ENCODE data around the gene RCAN1.

RCAN1 gene

DNA sequence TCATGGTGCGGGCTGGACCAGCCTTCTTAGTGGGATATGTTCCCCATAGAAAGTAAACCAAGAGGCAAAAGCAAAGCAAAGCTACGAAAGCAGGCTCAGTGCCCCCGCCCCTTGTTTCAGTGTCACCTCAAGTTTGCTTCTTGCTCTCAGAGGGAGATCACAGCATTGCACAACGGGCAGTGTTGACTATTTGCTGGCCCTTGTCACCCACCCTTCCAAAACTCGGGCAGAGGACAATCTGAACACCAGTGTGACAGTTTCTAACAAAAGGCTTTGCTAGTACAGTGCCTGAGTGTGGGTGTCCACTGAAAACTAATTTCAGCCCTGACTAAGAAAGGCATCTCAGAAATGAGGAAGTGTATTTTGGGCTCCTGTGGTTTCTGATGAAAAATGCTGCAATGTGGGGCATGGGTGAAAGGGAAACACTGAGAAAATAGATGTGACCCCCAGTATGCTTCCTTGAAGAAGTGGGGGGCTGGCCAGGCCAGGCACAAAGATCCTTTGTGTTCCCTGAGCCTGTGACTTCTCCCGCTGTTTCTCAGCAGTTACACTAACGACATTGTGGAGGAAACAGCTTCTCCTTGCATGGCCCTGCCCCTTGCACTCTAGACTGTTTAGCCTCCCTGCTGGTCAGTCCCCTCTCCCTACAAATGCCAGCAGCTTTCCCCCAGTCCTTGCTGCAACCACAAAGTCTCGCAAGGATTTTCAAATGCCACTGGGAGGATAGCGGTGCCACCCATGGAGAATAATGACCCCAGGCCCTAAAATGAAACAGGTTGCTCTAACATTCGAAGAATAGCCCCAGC lies 69.6 kb downstream of the RCAN1 start:
- in situ Hi-C loops (cut with MboI; ENCODE audit: low sequenced_read_pairs), result no loop called here

- in situ Hi-C loops (cut with MboI; ENCODE audit: low sequenced_read_pairs), result no loop called here
These were observed 70.8 kb downstream of the RCAN1 start for GRCh38 chr21:34544032-34544496.

DNA sequence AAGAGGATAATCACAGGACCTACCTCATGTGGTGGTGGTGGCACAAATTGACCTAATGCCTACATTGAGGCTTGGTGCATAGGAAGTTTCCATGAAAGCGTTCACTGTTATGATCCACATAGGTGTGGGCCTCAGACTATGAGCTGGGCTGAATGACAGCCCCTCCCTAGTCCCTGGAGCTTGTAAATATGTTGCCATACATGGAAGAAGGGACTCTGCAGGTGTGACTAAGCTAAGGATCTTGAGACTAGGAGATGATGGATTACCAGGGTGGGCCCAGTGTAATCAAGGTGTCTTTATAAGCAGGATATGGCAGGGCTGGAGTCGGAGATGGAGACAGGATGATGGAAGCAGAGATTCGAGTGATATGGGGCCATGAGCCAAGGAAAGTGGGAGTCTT lies 71.9 kb downstream of the RCAN1 start:
- in situ Hi-C loops (cut with MboI; ENCODE audit: low sequenced_read_pairs), result no loop called here

GRCh38 chr21:34540206-34540605 lies 74.7 kb downstream of the RCAN1 start:
- in situ Hi-C loops (cut with MboI; ENCODE audit: low sequenced_read_pairs), result no loop called here

- in situ Hi-C loops (cut with MboI; ENCODE audit: low sequenced_read_pairs), result no loop called here
These were observed 77.1 kb downstream of the RCAN1 start for GRCh38 chr21:34537838-34538237.

GRCh38 chr21:34536820-34537219 lies 78.1 kb downstream of the RCAN1 start:
- in situ Hi-C loops (cut with MboI; ENCODE audit: low sequenced_read_pairs), result no loop called here

DNA sequence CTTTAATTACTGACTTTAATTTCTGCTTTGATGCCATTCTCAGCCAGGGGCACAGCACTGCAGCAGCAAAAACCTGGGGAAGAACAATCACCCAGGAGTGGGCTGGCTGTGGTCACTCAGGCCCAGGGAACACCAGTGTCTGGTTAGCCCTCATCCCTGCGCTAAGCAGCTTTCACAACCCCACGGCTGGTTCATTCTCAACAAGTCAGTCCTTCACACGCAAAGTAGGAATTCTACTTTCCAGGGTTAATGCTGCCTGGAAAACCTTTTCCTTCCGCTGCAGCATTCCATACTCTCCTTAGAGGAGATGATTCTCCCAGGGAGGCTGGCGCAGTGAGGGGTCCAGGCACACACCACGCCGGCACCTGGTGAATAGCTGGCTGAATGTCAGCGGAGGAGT lies 78.6 kb downstream of the RCAN1 start:
- in situ Hi-C loops (cut with MboI; ENCODE audit: low sequenced_read_pairs), result no loop called here

DNA sequence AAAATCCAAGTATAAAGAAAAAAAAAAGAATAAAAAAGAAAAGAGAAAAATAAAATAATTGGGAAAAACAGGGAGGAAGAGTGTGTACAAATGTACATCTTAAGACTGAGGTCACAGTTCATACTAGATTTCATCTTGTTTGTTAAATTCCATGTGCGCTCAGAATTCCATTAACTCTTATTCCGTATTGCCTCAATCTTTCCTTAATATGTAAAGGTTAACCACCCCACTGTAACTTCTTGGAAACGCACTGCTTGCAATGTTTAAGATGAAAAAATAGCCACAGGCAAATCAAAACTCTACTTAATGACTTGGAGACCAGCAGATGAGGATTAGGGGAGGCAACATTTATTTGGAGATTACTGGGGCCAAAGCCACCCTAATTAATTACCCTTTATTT lies 79.0 kb downstream of the RCAN1 start:
- in situ Hi-C loops (cut with MboI; ENCODE audit: low sequenced_read_pairs), result no loop called here

- in situ Hi-C loops (cut with MboI; ENCODE audit: low sequenced_read_pairs), result no loop called here
These were observed 80.4 kb downstream of the RCAN1 start for GRCh38 chr21:34534522-34534921.

DNA sequence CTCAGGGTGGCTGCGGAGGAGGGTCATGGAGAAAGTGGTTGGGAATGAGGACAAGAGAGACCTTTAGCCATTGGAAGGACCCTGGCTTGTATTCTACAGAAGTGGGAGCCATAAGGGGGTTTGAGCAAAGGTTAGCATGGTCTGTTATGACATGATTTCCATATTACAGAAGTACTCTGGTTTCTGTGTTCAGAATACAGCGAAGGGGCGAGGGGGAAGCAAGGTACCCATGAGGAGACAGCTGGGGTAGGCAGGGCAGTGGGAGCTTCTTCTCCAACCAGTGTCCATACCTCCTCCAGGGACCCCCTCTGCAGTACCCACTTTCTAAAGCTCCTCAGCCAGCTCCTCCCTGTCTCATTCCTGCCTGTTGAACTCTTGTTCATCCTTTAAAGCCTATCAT lies 81.0 kb downstream of the RCAN1 start:
- in situ Hi-C loops (cut with MboI; ENCODE audit: low sequenced_read_pairs), result no loop called here

DNA sequence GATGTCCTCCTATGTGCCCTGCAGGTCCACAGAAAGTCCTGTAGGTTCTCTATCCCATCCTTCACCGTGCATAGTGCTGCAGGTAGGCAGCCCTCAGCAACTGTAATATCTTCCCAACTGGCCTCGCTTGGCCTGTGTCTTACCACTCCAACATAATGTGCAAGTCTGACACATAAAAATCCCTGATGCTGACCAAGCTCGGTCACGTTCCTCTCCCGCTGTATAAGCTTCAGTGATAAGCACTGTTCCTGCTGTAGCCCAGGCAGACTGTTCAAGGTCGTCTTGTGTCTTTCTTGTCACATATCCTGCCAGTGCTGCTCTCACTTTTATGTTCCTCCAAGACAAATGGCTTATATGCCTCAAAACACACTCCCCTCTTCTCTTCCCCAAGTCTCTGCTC lies 83.5 kb downstream of the RCAN1 start:
- in situ Hi-C loops (cut with MboI; ENCODE audit: low sequenced_read_pairs), result no loop called here

- in situ Hi-C loops (cut with MboI; ENCODE audit: low sequenced_read_pairs), result no loop called here
These were observed 84.7 kb downstream of the RCAN1 start for GRCh38 chr21:34530261-34530660.

DNA sequence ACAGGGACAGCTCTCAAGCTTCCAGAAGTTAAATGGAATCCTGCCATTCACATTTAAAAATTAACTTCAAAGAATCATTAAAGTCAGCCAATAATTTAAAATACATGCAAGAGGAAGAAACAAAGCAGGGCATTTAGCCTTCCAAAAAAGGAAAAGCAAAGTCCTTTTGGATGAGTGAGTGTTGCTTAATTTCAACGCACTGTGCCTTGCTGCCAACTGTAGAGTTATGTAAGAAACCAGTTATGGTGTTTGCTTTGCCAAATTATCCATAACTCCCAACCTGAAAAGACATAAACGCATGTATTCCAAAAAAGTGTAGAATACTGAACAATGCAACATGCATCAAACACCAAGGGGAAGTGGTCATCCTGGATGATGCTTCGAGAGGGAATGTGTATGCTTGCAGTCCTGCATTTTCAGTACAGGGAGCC lies 86.8 kb downstream of the RCAN1 start:
- in situ Hi-C loops (cut with MboI; ENCODE audit: low sequenced_read_pairs), result no loop called here

- in situ Hi-C loops (cut with MboI; ENCODE audit: low sequenced_read_pairs), result no loop called here
These were observed 88.2 kb downstream of the RCAN1 start for GRCh38 chr21:34526618-34527290.

- in situ Hi-C loops (cut with MboI; ENCODE audit: low sequenced_read_pairs), result no loop called here
These were observed 88.7 kb downstream of the RCAN1 start for GRCh38 chr21:34526241-34526617.

DNA sequence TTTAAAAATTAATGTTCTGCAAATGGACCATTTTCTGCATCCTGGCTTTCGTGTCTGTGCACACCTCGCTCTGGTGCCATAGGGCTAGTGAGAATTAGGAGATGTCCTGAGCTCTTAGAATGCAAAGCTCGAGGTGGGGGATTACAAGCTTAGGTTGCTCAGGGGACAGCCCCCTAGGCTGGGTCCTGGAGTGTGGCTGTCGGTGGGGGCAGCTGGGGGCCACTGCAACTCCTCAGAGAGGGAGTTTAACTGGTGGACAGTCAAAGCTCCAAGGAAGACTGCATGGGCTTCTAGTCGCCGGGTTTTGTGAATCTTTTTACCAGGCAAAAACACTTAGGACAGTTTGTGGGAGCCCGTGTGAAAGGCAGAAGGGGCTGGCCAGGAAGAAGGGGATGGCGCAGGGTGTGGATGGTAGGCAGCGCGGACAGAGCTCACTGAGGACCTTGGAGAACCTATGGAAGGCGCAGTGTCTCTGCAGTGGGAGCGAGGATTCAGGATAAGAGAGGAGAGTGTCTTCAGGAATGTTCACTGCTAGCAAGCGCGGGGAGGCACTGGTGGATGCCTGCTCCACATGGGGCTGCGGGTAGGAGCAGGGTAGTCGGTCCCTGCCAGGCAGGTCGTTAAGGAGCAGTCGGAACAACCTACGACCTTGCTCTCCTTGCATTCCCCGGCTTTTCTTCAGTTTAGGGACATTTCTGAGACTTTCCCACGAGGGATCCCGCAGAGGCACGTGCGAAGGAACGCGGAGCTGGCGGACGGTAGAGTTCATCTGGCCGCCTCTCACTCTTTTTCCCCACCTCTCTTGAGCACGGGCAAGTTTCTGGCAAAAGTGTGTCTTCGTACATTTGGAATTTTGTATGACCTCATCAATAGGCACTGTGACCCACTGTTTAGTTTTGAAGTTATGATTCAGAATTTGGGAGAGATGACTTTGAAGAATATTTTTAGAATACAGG lies 90.0 kb downstream of the RCAN1 start:
- in situ Hi-C loops (cut with MboI; ENCODE audit: low sequenced_read_pairs), result no loop called here

DNA sequence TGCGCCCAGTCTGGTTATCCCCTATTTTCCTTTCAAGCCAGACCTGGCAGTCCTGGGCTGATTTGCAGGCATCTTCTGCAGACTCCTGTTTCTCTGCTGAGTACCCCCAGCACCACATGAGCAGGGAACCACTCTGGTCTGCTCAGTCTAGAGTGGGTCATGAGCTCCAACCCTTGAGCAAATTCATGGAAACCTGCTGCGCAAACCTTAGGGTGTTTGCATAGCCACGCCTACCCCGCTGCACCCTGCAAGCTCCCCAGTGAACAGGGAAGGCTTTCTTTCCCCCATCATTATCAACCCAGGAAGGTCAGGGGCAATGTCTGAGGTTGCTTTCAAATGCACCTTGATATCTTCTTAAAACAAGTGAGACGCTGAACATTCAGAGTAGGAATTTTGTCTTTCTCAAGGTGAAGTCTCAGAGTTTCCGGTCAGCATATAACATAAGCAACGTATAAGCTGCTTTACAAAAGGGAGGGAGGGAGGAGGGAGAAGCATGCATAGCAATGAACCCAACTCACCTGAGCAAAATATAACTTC lies 91.8 kb downstream of the RCAN1 start:
- in situ Hi-C loops (cut with MboI; ENCODE audit: low sequenced_read_pairs), result no loop called here

GRCh38 chr21:34522284-34522683 lies 92.6 kb downstream of the RCAN1 start:
- in situ Hi-C loops (cut with MboI; ENCODE audit: low sequenced_read_pairs), result no loop called here

- in situ Hi-C loops (cut with MboI; ENCODE audit: low sequenced_read_pairs), result no loop called here
These were observed 93.4 kb downstream of the RCAN1 start for GRCh38 chr21:34521561-34521960.

GRCh38 chr21:34520764-34521508 lies 94.0 kb downstream of the RCAN1 start:
- in situ Hi-C loops (cut with MboI; ENCODE audit: low sequenced_read_pairs), result no loop called here
